GM12878 (cell line): Measurements from ENCODE around the gene CERK. TPM values are rescaled to one million over a fixed set of nuclear protein-coding genes. Genes with fewer than 3 reads are reported as not detected.

Experiments used
- BACH1 ChIP-seq: fragments of 450-650 bp; IDR thresholded peaks from 2 replicates; pipeline ENCODE4 v1.6.1; 2017; ENCODE audit warnings: mild to moderate bottlenecking, borderline replicate concordance
- BHLHE40 ChIP-seq, 2 experiments: fragments of 450-650 bp in 1 of 2; IDR thresholded peaks; 2 replicates each; pipeline ENCODE4 v1.6.1; 2011 to 2017; ENCODE audit warnings: low read depth in 2 of 2, borderline replicate concordance in 1 of 2, improper control_type of control experiment in 1 of 2, low read length in 1 of 2, mild to moderate bottlenecking in 1 of 2
- EGR1 ChIP-seq, 2 experiments: IDR thresholded peaks; 1 replicate in 1 of 2; 2 replicates in 1 of 2; pipeline ENCODE4 v1.6.1; 2011 to 2012; ENCODE audit warnings: low read depth in 2 of 2, low read length in 2 of 2, borderline replicate concordance in 1 of 2, mild to moderate bottlenecking in 1 of 2, moderate library complexity in 1 of 2
- IRF4 ChIP-seq: IDR thresholded peaks from 2 replicates; pipeline ENCODE4 v1.6.1; 2011; ENCODE audit warnings: low read depth, low read length
- MLLT1 ChIP-seq: fragments of 450-650 bp; IDR thresholded peaks from 2 replicates; pipeline ENCODE4 v1.6.1; 2016; ENCODE audit warnings: mild to moderate bottlenecking
- MXI1 ChIP-seq: fragments of 150-350 bp; IDR thresholded peaks from 2 replicates; pipeline ENCODE4 v1.6.1; 2011; ENCODE audit warnings: low read depth, mild to moderate bottlenecking, inconsistent platforms, low read length, improper control_type of control experiment
- NBN ChIP-seq: fragments of 450-650 bp; IDR thresholded peaks from 2 replicates; pipeline ENCODE4 v1.6.1; 2016
- STAT3 ChIP-seq: IDR thresholded peaks from 2 replicates; pipeline ENCODE4 v1.6.1; 2011; ENCODE audit warnings: low read depth, low read length, improper control_type of control experiment
- TARDBP ChIP-seq: IDR thresholded peaks from 2 replicates; pipeline ENCODE4 v1.6.1; 2016; ENCODE audit warnings: borderline replicate concordance
- ZNF207 ChIP-seq: fragments of 450-650 bp; IDR thresholded peaks from 2 replicates; pipeline ENCODE4 v1.6.1; 2014; ENCODE audit warnings: antibody characterized with exemption, mild to moderate bottlenecking, borderline replicate concordance
- ZNF217 ChIP-seq: fragments of 450-650 bp; IDR thresholded peaks from 2 replicates; pipeline ENCODE4 v1.6.1; 2017; ENCODE audit warnings: antibody characterized with exemption, mild to moderate bottlenecking
- ZNF687 ChIP-seq: fragments of 450-650 bp; IDR thresholded peaks from 2 replicates; pipeline ENCODE4 v1.6.1; 2017; ENCODE audit warnings: mild to moderate bottlenecking, moderate library complexity
- ZSCAN29 ChIP-seq: fragments of 450-650 bp; IDR thresholded peaks from 2 replicates; pipeline ENCODE4 v1.6.1; 2017; ENCODE audit warnings: mild to moderate bottlenecking, moderate library complexity
- polyA plus RNA-seq, 11 experiments: library from polyadenylated mRNA; depleted of rRNA in 4 of 11; unstranded in 6 of 11; stranded (reverse) in 5 of 11; fragments of >200 nt; fragmentation: Nextera tagmentation in 4 of 11; fragmentation: Illumina TruSeq in 1 of 11; extraction: Ambion mirVana in 4 of 11; extraction: Trizol in 1 of 11; gene quantifications; 1 replicate in 1 of 11; 2 replicates in 10 of 11; pipeline versions ENCODE4 v1.2.1 to v1.2.3, GENCODE V29; 2011 to 2016; ENCODE audit warnings: inconsistent platforms in 2 of 11, missing spikeins in 2 of 11, low read depth in 1 of 11
- total RNA-seq, 4 experiments: library from RNA; depleted of rRNA in 3 of 4; stranded (reverse); fragments of >200 nt in 3 of 4; fragmentation: Illumina TruSeq in 1 of 4; extraction: Trizol in 1 of 4; gene quantifications; 2 replicates each; pipeline versions ENCODE4 v1.2.1 to v1.2.3, GENCODE V29; 2013 to 2021
- TF ChIP-seq, protein P1 (sequence below): fragments of 450-650 bp; formaldehyde crosslinking; IDR thresholded peaks from 2 replicates; pipeline ENCODE4 v1.4.0; 2022; ENCODE audit warnings: mild to moderate bottlenecking, moderate library complexity
- TF ChIP-seq, protein P2 (sequence below): IDR thresholded peaks from 2 replicates; pipeline ENCODE4 v1.6.1; 2012; ENCODE audit warnings: low read length, inconsistent platforms
- TF ChIP-seq, protein P3 (sequence below): fragments of 450-650 bp; IDR thresholded peaks from 2 replicates; pipeline ENCODE4 v1.6.1; 2018; ENCODE audit warnings: borderline replicate concordance, mild to moderate bottlenecking; ENCODE audit not compliant: partially characterized antibody

CERK gene
- total and polyA plus RNA-seq, 10 of the 15 experiments (the other 5 are each of a cell fraction or from before 2014, with no cell fraction given), result 4.0 to 41.1 (median 30.2) TPM

DNA sequence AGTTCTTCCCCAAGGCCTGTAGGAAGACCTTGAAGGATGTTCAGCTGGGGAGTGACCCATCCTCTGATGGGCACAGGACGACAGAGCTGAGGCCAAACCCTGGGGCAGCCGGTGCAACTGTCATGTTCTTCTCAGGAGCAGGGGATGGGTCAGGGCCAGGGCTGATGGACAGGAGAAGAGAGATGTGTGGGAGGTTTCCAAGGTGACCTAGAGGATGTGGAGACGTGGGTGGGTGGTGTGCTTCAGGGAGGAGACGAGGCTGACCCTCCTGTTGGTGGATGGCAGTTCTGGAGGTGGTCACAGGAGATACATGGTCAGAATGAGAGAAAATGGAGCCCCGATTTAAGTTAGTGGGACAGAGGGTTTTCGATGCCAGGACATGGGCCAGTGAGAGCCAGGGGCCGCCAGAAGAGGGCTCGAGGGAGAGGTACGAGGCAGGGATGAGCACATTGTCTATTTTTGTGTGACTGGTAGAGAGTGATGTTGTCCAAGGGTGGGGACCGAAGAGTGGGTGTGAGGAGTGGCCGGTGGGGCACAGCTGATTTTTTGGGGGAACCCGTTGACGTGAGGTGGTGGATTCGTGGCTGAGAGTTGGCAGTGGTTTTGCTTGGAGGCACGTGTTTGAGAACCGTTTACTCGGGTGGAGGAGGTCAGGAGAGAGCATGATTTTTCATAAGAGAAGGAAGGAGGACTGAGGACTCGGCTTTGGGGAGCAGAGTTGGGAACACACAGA lies 39.0 kb upstream of the CERK start (continued):
- TF ChIP-seq ZNF687, result peak; percentile 62
- TF ChIP-seq ZSCAN29, result no peak
- TF ChIP-seq, protein P1, sequence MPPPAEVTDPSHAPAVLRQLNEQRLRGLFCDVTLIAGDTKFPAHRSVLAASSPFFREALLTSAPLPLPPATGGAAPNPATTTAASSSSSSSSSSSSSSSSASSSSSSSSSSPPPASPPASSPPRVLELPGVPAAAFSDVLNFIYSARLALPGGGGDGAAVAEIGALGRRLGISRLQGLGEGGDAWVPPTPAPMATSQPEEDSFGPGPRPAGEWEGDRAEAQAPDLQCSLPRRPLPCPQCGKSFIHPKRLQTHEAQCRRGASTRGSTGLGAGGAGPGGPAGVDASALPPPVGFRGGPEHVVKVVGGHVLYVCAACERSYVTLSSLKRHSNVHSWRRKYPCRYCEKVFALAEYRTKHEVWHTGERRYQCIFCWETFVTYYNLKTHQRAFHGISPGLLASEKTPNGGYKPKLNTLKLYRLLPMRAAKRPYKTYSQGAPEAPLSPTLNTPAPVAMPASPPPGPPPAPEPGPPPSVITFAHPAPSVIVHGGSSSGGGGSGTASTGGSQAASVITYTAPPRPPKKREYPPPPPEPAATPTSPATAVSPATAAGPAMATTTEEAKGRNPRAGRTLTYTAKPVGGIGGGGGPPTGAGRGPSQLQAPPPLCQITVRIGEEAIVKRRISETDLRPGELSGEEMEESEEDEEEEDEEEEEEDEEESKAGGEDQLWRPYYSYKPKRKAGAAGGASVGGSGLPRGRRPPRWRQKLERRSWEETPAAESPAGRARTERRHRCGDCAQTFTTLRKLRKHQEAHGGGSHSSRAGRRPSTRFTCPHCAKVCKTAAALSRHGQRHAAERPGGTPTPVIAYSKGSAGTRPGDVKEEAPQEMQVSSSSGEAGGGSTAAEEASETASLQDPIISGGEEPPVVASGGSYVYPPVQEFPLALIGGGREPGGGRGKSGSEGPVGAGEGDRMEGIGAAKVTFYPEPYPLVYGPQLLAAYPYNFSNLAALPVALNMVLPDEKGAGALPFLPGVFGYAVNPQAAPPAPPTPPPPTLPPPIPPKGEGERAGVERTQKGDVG (CRISPR knock-in tag), result no peak
- no peak for TF ChIP-seq STAT3
- 0 out of 2 replicates have a peak, but pooled peaks have one; percentile 21 for TF ChIP-seq IRF4
- TF ChIP-seq, protein P2, sequence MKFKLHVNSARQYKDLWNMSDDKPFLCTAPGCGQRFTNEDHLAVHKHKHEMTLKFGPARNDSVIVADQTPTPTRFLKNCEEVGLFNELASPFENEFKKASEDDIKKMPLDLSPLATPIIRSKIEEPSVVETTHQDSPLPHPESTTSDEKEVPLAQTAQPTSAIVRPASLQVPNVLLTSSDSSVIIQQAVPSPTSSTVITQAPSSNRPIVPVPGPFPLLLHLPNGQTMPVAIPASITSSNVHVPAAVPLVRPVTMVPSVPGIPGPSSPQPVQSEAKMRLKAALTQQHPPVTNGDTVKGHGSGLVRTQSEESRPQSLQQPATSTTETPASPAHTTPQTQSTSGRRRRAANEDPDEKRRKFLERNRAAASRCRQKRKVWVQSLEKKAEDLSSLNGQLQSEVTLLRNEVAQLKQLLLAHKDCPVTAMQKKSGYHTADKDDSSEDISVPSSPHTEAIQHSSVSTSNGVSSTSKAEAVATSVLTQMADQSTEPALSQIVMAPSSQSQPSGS, result no peak
- TF ChIP-seq, protein P3, sequence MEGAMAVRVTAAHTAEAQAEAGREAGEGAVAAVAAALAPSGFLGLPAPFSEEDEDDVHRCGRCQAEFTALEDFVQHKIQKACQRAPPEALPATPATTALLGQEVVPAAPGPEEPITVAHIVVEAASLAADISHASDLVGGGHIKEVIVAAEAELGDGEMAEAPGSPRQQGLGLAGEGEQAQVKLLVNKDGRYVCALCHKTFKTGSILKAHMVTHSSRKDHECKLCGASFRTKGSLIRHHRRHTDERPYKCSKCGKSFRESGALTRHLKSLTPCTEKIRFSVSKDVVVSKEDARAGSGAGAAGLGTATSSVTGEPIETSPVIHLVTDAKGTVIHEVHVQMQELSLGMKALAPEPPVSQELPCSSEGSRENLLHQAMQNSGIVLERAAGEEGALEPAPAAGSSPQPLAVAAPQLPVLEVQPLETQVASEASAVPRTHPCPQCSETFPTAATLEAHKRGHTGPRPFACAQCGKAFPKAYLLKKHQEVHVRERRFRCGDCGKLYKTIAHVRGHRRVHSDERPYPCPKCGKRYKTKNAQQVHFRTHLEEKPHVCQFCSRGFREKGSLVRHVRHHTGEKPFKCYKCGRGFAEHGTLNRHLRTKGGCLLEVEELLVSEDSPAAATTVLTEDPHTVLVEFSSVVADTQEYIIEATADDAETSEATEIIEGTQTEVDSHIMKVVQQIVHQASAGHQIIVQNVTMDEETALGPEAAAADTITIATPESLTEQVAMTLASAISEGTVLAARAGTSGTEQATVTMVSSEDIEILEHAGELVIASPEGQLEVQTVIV, result no peak
- no peak for TF ChIP-seq MXI1
- 0 out of 2 replicates have a peak, but pooled peaks have one; percentile 47 for TF ChIP-seq MLLT1
- TF ChIP-seq BHLHE40 (IDR thresholded peaks at IDR 0.05; ENCODE audit: borderline replicate concordance in 1 of 2, low read depth in 2 of 2, low read length in 1 of 2), result peak; percentile 79 to 81
- TF ChIP-seq BACH1, result no peak
- TF ChIP-seq ZNF207, result no peak
- peak; percentile 64; the same call in 1 of the 2 replicates for TF ChIP-seq NBN
- no peak for TF ChIP-seq ZNF217
- TF ChIP-seq EGR1 (IDR thresholded peaks at IDR 0.05; ENCODE audit: borderline replicate concordance in 1 of 2, low read depth in 2 of 2, low read length in 2 of 2), result peak in 1 of 2 experiments; percentile 50; a peak in 1 of 3 replicates
- TF ChIP-seq TARDBP, result no peak
